Common myeloid progenitor, CD34-positive (primary cell): ENCODE measurements around the gene TGFBR1.

ENCODE experiments used
- CTCF ChIA-PET: fragments of 350-600 bp; sonication (Branson Sonifier 250); formaldehyde crosslinking; loops from one replicate; lab custom pipeline; 2021; ENCODE audit warnings: antibody characterized with exemption; lab: Charles Lee
- POLR2A ChIA-PET: fragments of 350-600 bp; sonication (Branson Sonifier 250); formaldehyde crosslinking; loops from one replicate; lab custom pipeline; 2021; ENCODE audit warnings: antibody characterized with exemption; lab: Charles Lee
- DNase-seq, 3 donors: peaks; one replicate each; pipeline versions ENCODE4 v3.0.0 to v3.0.0-alpha.2; 2013
- H3K27ac ChIP-seq, 2 experiments: 1 replicate in 1 of 2; 2 replicates in 1 of 2; pipeline ENCODE4 v1.7.0; 2013; ENCODE audit warnings: inconsistent platforms in 2 of 2, low read length in 2 of 2, mild to moderate bottlenecking in 2 of 2, low read depth in 1 of 2, moderate library complexity in 1 of 2; ENCODE audit not compliant: severe bottlenecking in 2 of 2, insufficient read depth in 1 of 2, poor library complexity in 1 of 2
- H3K27me3 ChIP-seq, 5 experiments: replicated peaks in 2 of 5; 1 replicate in 3 of 5; 2 replicates in 2 of 5; pipeline versions ENCODE4 v1.6.1 to v1.7.0; 2013; ENCODE audit warnings: low read length in 4 of 5, mild to moderate bottlenecking in 2 of 5, moderate library complexity in 2 of 5, inconsistent platforms in 1 of 5; ENCODE audit not compliant: insufficient read depth in 5 of 5, control insufficient read depth in 4 of 5
- H3K36me3 ChIP-seq, 4 experiments: 1 replicate in 2 of 4; 2 replicates in 2 of 4; pipeline versions ENCODE4 v1.6.1 to v1.7.0; 2013; ENCODE audit warnings: low read length in 3 of 4, control low read depth in 1 of 4, mild to moderate bottlenecking in 1 of 4; ENCODE audit not compliant: control insufficient read depth in 4 of 4, insufficient read depth in 4 of 4
- H3K4me1 ChIP-seq, 4 experiments: 1 replicate in 3 of 4; 2 replicates in 1 of 4; pipeline versions ENCODE4 v1.6.1 to v1.7.1; 2013; ENCODE audit warnings: low read length in 3 of 4, mild to moderate bottlenecking in 3 of 4, control low read depth in 1 of 4, inconsistent platforms in 1 of 4, moderate library complexity in 1 of 4; ENCODE audit not compliant: control insufficient read depth in 4 of 4, insufficient read depth in 4 of 4; ENCODE audit errors: control extremely low read depth in 1 of 4
- H3K4me3 ChIP-seq, 7 experiments: 1 replicate in 4 of 7; 2 replicates in 3 of 7; pipeline versions ENCODE4 v1.5.1 to v1.7.0; 2013; ENCODE audit warnings: mild to moderate bottlenecking in 7 of 7, low read length in 6 of 7, moderate library complexity in 6 of 7, inconsistent platforms in 2 of 7, low read depth in 2 of 7, control low read depth in 1 of 7; ENCODE audit not compliant: insufficient read depth in 4 of 7, control insufficient read depth in 1 of 7; ENCODE audit errors: extremely low read depth in 1 of 7
- H3K9me3 ChIP-seq, 5 experiments: 1 replicate in 4 of 5; 2 replicates in 1 of 5; pipeline versions ENCODE4 v1.6.1 to v1.7.1; 2013; ENCODE audit warnings: low read length in 4 of 5, mild to moderate bottlenecking in 2 of 5, inconsistent platforms in 1 of 5, low read depth in 1 of 5, moderate library complexity in 1 of 5; ENCODE audit not compliant: control insufficient read depth in 4 of 5, insufficient read depth in 2 of 5; ENCODE audit errors: control extremely low read depth in 1 of 5
- WGBS: methylation state at CpG from one replicate; pipeline ENCODE4 v1.1.5; 2013; ENCODE audit not compliant: insufficient coverage; 5-methylcytosine and 5-hydroxymethylcytosine counted together

Gene TGFBR1

GRCh38 chr9:99169086-99169485, 64.2 kb downstream of the TGFBR1 start:
- CTCF ChIA-PET = interaction anchor here (12.2 kb wide), 1 partner anchor 12 kb away, joined by 148 read pairs; no protein-coding TSS in a partner anchor
- 95% methylated on average over 2 of the region's 2 CpGs for WGBS

GRCh38 chr9:99169982-99170761, 65.3 kb downstream of the TGFBR1 start:
- CTCF ChIA-PET = interaction anchor here (0.8 to 4.5 kb wide), 4 partner anchors 7 to 1425 kb away, joined by 3 to 31 read pairs (median 3); no protein-coding TSS in a partner anchor
- H3K27ac ChIP-seq = no peak overlapping the region
- POLR2A ChIA-PET = interaction anchor here (0.6 kb wide), 1 partner anchor 64 kb away, joined by 3 read pairs; no protein-coding TSS in a partner anchor
- H3K27me3 ChIP-seq = no peaks in the 10 kb centered on the region
- no peak overlapping the region for H3K4me3 ChIP-seq
- no peaks in the 10 kb centered on the region for H3K9me3 ChIP-seq
- peaks cover 7 to 15% (median 13%) of the 10 kb centered on the region in 4 experiments for H3K4me1 ChIP-seq
- no peak for DNase-seq
- WGBS = 87% methylated on average over 8 of the region's 10 CpGs
- no peaks in the 10 kb centered on the region for H3K36me3 ChIP-seq

More at GRCh38 chr9:99169086-99169485, 64.2 kb downstream of the TGFBR1 start:
- Histone ChIP-seq H3K9me3 (no peaks in the 10 kb centered on the region), H3K4me1 (peaks cover 7 to 15% (median 13%) of the 10 kb centered on the region in 4 experiments), H3K36me3 (no peaks in the 10 kb centered on the region), H3K27ac (no peak overlapping the region), H3K4me3 (no peak overlapping the region), H3K27me3 (no peaks in the 10 kb centered on the region)
- no peak for DNase-seq
- POLR2A ChIA-PET = no interaction called here

- H3K4me1 ChIP-seq = peaks cover 7 to 15% (median 13%) of the 10 kb centered on the region in 4 experiments
- no peaks in the 10 kb centered on the region for H3K27me3 ChIP-seq
- CTCF ChIA-PET = interaction anchor here (0.8 to 4.5 kb wide), 4 partner anchors 8 to 1111 kb away, joined by 3 to 31 read pairs (median 4); no protein-coding TSS in a partner anchor
- 95% methylated on average over 7 of the region's 15 CpGs for WGBS
- no peak overlapping the region for H3K4me3 ChIP-seq
- no peaks in the 10 kb centered on the region for H3K36me3 ChIP-seq
- DNase-seq = no peak
- H3K27ac ChIP-seq = no peak overlapping the region
- no peaks in the 10 kb centered on the region for H3K9me3 ChIP-seq
- POLR2A ChIA-PET = no interaction called here
Measured at GRCh38 chr9:99171225-99172123, 66.6 kb downstream of the TGFBR1 start.

- Histone ChIP-seq H3K36me3 (no peaks in the 10 kb centered on the region), H3K9me3 (no peaks in the 10 kb centered on the region), H3K4me3 (no peak overlapping the region), H3K27me3 (no peaks in the 10 kb centered on the region), H3K4me1 (peaks cover 5 to 10% (median 10%) of the 10 kb centered on the region in 4 experiments), H3K27ac (no peak overlapping the region)
- ChIA-PET POLR2A (no interaction called here), CTCF (interaction anchor here (1.0 to 4.5 kb wide), 4 partner anchors 9 to 1420 kb away, joined by 3 to 31 read pairs (median 4); no protein-coding TSS in a partner anchor)
- WGBS = 96% methylated on average over 9 of the region's 10 CpGs
- DNase-seq = no peak
Measured at GRCh38 chr9:99172124-99173091, 67.5 kb downstream of the TGFBR1 start.

GRCh38 chr9:99173570-99174504, 68.9 kb downstream of the TGFBR1 start:
- 93% methylated on average over 6 of the region's 10 CpGs for WGBS
- Histone ChIP-seq H3K36me3 (no peaks in the 10 kb centered on the region), H3K27ac (no peak overlapping the region), H3K27me3 (no peaks in the 10 kb centered on the region), H3K9me3 (no peaks in the 10 kb centered on the region), H3K4me1 (no peaks in the 10 kb centered on the region), H3K4me3 (no peak overlapping the region)
- DNase-seq = no peak
- POLR2A ChIA-PET = no interaction called here
- CTCF ChIA-PET = interaction anchor here (0.6 to 13.3 kb wide), 4 partner anchors 10 to 1418 kb away, joined by 3 to 148 read pairs (median 17); no protein-coding TSS in a partner anchor
